ENCODE measurements around the gene SLC13A3. TPM values are rescaled to one million over a fixed set of nuclear protein-coding genes. Genes with fewer than 3 reads are reported as not detected.

The SLC13A3 gene
- total RNA-seq, 1 donor from 2014 or later = 0.66 TPM

DNA sequence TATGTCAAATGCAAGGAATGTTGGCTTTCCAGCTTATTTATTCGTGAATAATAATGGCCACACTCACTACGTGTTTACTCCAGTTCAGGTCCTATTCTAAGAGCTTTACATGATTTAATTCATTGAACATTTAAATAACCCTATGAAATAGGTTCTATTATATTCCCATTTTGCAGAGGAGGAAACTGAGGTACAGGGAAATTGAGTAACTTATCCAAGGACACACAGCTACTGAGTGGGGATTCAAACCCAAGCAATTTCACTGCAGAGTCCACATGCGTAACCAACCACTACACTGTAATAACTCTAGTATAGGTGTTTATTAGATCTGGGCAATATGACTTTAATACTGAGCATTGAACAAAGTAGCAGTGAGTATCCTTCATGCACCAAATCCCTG, 12.3 kb upstream of the SLC13A3 start:
- Histone ChIP-seq H4K20me1 (ENCODE audit: insufficient read depth, low read length) (no peaks in the 10 kb centered on the region), H3K79me2 (ENCODE audit: insufficient read depth, low read length) (no peaks in the 10 kb centered on the region), H3K4me2 (ENCODE audit: low read length) (no peak overlapping the region), H3K9me3 (ENCODE audit: insufficient read depth, low read depth, low read length) (no peaks in the 10 kb centered on the region), H2AFZ (ENCODE audit: low read depth, low read length) (no peak overlapping the region), H3K36me3 (ENCODE audit: insufficient read depth, low read length) (no peaks in the 10 kb centered on the region), H3K9ac (ENCODE audit: low read length) (no peak overlapping the region), H3K27me3 (ENCODE audit: insufficient read depth, low read length) (no peaks in the 10 kb centered on the region), H3K4me1 (ENCODE audit: insufficient read depth, low read length) (no peaks in the 10 kb centered on the region), H3K4me3 (ENCODE audit: insufficient read depth, low read depth, low read length) (no peak overlapping the region), H3K27ac (ENCODE audit: low read depth, low read length) (no peak overlapping the region)
- DNase-seq (ENCODE audit: low read depth) (no peak), FAIRE-seq (no peak)
- H3K36me3 Mint-ChIP-seq (ENCODE audit: low read depth, unreplicated experiment) = no peaks in the 10 kb centered on the region
- no peaks in the 10 kb centered on the region for H3K27me3 Mint-ChIP-seq (ENCODE audit: low read depth, unreplicated experiment)
- no peak overlapping the region for H3K27ac Mint-ChIP-seq (ENCODE audit: unreplicated experiment)
- TF ChIP-seq EZH2 (IDR thresholded peaks at IDR 0.05; ENCODE audit: insufficient read depth, low read length) = no peak
- TF ChIP-seq, protein P1, sequence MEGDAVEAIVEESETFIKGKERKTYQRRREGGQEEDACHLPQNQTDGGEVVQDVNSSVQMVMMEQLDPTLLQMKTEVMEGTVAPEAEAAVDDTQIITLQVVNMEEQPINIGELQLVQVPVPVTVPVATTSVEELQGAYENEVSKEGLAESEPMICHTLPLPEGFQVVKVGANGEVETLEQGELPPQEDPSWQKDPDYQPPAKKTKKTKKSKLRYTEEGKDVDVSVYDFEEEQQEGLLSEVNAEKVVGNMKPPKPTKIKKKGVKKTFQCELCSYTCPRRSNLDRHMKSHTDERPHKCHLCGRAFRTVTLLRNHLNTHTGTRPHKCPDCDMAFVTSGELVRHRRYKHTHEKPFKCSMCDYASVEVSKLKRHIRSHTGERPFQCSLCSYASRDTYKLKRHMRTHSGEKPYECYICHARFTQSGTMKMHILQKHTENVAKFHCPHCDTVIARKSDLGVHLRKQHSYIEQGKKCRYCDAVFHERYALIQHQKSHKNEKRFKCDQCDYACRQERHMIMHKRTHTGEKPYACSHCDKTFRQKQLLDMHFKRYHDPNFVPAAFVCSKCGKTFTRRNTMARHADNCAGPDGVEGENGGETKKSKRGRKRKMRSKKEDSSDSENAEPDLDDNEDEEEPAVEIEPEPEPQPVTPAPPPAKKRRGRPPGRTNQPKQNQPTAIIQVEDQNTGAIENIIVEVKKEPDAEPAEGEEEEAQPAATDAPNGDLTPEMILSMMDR (IDR thresholded peaks at IDR 0.05; ENCODE audit: insufficient read depth, low read depth, low read length) = no peak
- H3K4me1 Mint-ChIP-seq (ENCODE audit: low read depth, unreplicated experiment) = no peaks in the 10 kb centered on the region
- H3K9me3 Mint-ChIP-seq (ENCODE audit: unreplicated experiment) = peaks cover 6% of the 10 kb centered on the region
- H3K4me3 Mint-ChIP-seq (ENCODE audit: unreplicated experiment) = no peak overlapping the region

DNA sequence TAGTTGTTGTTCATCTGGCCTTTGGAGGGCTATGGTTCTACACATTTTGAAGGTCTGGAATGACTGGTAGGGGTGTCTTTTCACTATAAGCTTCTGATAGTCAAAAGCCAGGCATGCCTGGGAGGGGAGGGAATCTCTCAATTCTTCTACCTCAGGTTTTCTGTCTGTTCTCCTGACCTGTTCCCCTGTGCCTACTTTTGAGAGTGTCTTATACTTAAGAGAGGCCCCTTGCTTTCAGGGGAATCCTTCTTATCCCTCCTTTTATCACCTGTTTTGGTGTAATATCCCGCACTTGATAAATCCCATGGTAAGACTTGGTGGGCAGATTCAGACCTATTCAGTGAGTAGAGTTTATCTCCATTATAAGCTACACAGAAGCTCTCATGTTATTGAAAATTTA, 10.4 kb upstream of the SLC13A3 start:
- no peaks in the 10 kb centered on the region for H4K20me1 ChIP-seq (ENCODE audit: insufficient read depth, low read length)
- Mint-ChIP-seq H3K9me3 (ENCODE audit: unreplicated experiment) (peaks cover 10% of the 10 kb centered on the region), H3K27ac (ENCODE audit: unreplicated experiment) (no peak overlapping the region), H3K27me3 (ENCODE audit: low read depth, unreplicated experiment) (no peaks in the 10 kb centered on the region), H3K36me3 (ENCODE audit: low read depth, unreplicated experiment) (peaks cover 4% of the 10 kb centered on the region), H3K4me1 (ENCODE audit: low read depth, unreplicated experiment) (no peaks in the 10 kb centered on the region), H3K4me3 (ENCODE audit: unreplicated experiment) (no peak overlapping the region)
- no peaks in the 10 kb centered on the region for H3K4me1 ChIP-seq (ENCODE audit: insufficient read depth, low read length)
- H3K4me3 ChIP-seq (ENCODE audit: insufficient read depth, low read depth, low read length) = no peak overlapping the region
- no peak overlapping the region for H3K4me2 ChIP-seq (ENCODE audit: low read length)
- no peaks in the 10 kb centered on the region for H3K9me3 ChIP-seq (ENCODE audit: insufficient read depth, low read depth, low read length)
- TF ChIP-seq EZH2 (IDR thresholded peaks at IDR 0.05; ENCODE audit: insufficient read depth, low read length) = no peak
- TF ChIP-seq, protein P1 (IDR thresholded peaks at IDR 0.05; ENCODE audit: insufficient read depth, low read depth, low read length) = no peak
- no peaks in the 10 kb centered on the region for H3K79me2 ChIP-seq (ENCODE audit: insufficient read depth, low read length)
- H3K27ac ChIP-seq (ENCODE audit: low read depth, low read length) = no peak overlapping the region
- H3K9ac ChIP-seq (ENCODE audit: low read length) = no peak overlapping the region
- no peaks in the 10 kb centered on the region for H3K27me3 ChIP-seq (ENCODE audit: insufficient read depth, low read length)
- DNase-seq (ENCODE audit: low read depth) (no peak), FAIRE-seq (no peak)
- no peak overlapping the region for H2AFZ ChIP-seq (ENCODE audit: low read depth, low read length)
- no peaks in the 10 kb centered on the region for H3K36me3 ChIP-seq (ENCODE audit: insufficient read depth, low read length)

DNA sequence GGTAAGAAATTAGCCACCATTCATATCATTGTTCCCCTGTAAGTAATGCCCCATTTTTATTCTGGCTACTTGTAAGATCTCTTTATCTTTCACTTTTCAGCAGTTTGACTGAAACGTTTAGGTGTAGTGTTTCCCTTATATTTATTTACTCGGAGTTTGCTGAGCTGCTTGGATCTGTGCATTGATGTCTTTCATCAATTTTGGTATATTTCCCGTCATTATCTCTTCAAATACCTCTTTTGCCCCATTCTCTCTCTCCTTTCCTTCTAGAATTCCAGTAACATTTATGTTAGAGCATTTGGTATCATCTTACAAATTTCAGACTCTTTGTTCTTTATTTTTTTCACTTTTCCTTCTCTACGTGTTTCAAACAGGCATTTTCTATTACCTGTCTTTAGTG, 9.2 kb upstream of the SLC13A3 start:
- H3K27ac Mint-ChIP-seq (ENCODE audit: unreplicated experiment) = no peak overlapping the region
- Histone ChIP-seq H3K79me2 (ENCODE audit: insufficient read depth, low read length) (no peaks in the 10 kb centered on the region), H3K9ac (ENCODE audit: low read length) (no peak overlapping the region), H4K20me1 (ENCODE audit: insufficient read depth, low read length) (no peaks in the 10 kb centered on the region), H3K27me3 (ENCODE audit: insufficient read depth, low read length) (no peaks in the 10 kb centered on the region), H2AFZ (ENCODE audit: low read depth, low read length) (no peak overlapping the region), H3K4me3 (ENCODE audit: insufficient read depth, low read depth, low read length) (no peak overlapping the region), H3K27ac (ENCODE audit: low read depth, low read length) (no peak overlapping the region), H3K4me2 (ENCODE audit: low read length) (no peak overlapping the region), H3K4me1 (ENCODE audit: insufficient read depth, low read length) (no peaks in the 10 kb centered on the region), H3K36me3 (ENCODE audit: insufficient read depth, low read length) (no peaks in the 10 kb centered on the region), H3K9me3 (ENCODE audit: insufficient read depth, low read depth, low read length) (no peaks in the 10 kb centered on the region)
- TF ChIP-seq, protein P1 (IDR thresholded peaks at IDR 0.05; ENCODE audit: insufficient read depth, low read depth, low read length) = no peak
- no peak for TF ChIP-seq EZH2 (IDR thresholded peaks at IDR 0.05; ENCODE audit: insufficient read depth, low read length)
- FAIRE-seq (no peak), DNase-seq (ENCODE audit: low read depth) (no peak)
- H3K4me3 Mint-ChIP-seq (ENCODE audit: unreplicated experiment) = no peak overlapping the region
- no peaks in the 10 kb centered on the region for H3K27me3 Mint-ChIP-seq (ENCODE audit: low read depth, unreplicated experiment)
- peaks cover 10% of the 10 kb centered on the region for H3K9me3 Mint-ChIP-seq (ENCODE audit: unreplicated experiment)
- peaks cover 4% of the 10 kb centered on the region for H3K36me3 Mint-ChIP-seq (ENCODE audit: low read depth, unreplicated experiment)
- no peaks in the 10 kb centered on the region for H3K4me1 Mint-ChIP-seq (ENCODE audit: low read depth, unreplicated experiment)

Data from astrocyte (in vitro differentiated cells and primary cell).